ENCODE measurements around the gene SRRM3.
"Not testable (repeated sequence)": the region's sequence is repeated elsewhere in the genome, so short reads cannot be mapped to it uniquely, and the experiment has no call there.

DNA sequence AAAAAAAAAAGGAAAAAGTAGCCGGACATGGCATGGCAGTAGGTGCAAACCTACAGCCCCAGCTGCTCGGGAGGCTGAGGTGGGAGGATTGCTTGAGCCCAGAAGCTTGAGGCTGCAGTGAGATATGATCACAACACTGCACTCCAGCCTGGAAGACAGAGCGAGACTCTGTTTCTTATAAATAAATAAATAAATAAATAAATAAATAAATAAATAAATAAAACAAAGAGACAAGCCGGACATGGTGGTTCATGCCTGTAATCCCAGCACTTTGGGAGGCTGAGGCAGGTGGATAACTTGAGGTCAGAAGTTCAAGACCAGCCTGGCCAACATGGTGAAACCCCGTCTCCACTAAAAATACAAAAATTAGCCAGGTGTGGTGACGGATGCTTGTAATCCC, 113.0 kb downstream of the SRRM3 start:
- TF ChIP-seq, protein P1, sequence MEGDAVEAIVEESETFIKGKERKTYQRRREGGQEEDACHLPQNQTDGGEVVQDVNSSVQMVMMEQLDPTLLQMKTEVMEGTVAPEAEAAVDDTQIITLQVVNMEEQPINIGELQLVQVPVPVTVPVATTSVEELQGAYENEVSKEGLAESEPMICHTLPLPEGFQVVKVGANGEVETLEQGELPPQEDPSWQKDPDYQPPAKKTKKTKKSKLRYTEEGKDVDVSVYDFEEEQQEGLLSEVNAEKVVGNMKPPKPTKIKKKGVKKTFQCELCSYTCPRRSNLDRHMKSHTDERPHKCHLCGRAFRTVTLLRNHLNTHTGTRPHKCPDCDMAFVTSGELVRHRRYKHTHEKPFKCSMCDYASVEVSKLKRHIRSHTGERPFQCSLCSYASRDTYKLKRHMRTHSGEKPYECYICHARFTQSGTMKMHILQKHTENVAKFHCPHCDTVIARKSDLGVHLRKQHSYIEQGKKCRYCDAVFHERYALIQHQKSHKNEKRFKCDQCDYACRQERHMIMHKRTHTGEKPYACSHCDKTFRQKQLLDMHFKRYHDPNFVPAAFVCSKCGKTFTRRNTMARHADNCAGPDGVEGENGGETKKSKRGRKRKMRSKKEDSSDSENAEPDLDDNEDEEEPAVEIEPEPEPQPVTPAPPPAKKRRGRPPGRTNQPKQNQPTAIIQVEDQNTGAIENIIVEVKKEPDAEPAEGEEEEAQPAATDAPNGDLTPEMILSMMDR (IDR thresholded peaks at IDR 0.05; ENCODE audit: low read depth, low read length) = not testable (repeated sequence)
- not testable (repeated sequence) for TF ChIP-seq EZH2phosphoT487 (IDR thresholded peaks at IDR 0.05; ENCODE audit: low read depth)
